Activated CD4-positive, alpha-beta T cell treated with anti-CD3 and anti-CD28 coated beads, Interleukin-2, amount 10 ng/mL, durations not matched to agents 24 days and 14 days (primary cell): ENCODE data around the gene DAB2IP. TPM values are rescaled to one million over a fixed set of nuclear protein-coding genes. Genes with fewer than 3 reads are reported as not detected.

Source experiments
- DNase-seq: peaks from one replicate; pipeline ENCODE4 v3.0.0; 2022
- H3K27ac Mint-ChIP-seq: one replicate; pipeline ENCODE4 v1.8.0; 2022; ENCODE audit warnings: mild to moderate bottlenecking, mixed read lengths
- H3K27me3 Mint-ChIP-seq: one replicate; pipeline ENCODE4 v1.8.0; 2022; ENCODE audit warnings: mixed read lengths
- H3K36me3 Mint-ChIP-seq: one replicate; pipeline ENCODE4 v1.8.0; 2022; ENCODE audit warnings: low read depth, mild to moderate bottlenecking, mixed read lengths
- H3K4me1 Mint-ChIP-seq: one replicate; pipeline ENCODE4 v1.8.0; 2021; ENCODE audit warnings: mixed read lengths
- H3K4me3 Mint-ChIP-seq: one replicate; pipeline ENCODE4 v1.8.0; 2022; ENCODE audit warnings: mild to moderate bottlenecking, moderate library complexity, mixed read lengths
- H3K9me3 Mint-ChIP-seq: one replicate; pipeline ENCODE4 v1.8.0; 2021; ENCODE audit warnings: mixed read lengths
- intact Hi-C: fragments of 100-400 bp; cut with micrococcal nuclease; formaldehyde crosslinking; loops from one replicate; pipeline ENCODE4 v1.15.1; 2023
- total RNA-seq: library from RNA; stranded (reverse); gene quantifications from 2 replicates; pipeline ENCODE4 v1.2.3, GENCODE V29; 2022

The DAB2IP gene
- total RNA-seq, 1 donor from 2014 or later = not detected

- Mint-ChIP-seq H3K4me1 (peaks cover 13% of the 10 kb centered on the region), H3K27me3 (no peaks in the 10 kb centered on the region), H3K36me3 (no peaks in the 10 kb centered on the region), H3K4me3 (no peak overlapping the region), H3K27ac (no peak overlapping the region), H3K9me3 (no peaks in the 10 kb centered on the region)
- intact Hi-C loops = no loop called here
- no peak for DNase-seq
These were observed 97.4 kb downstream of the DAB2IP start for GRCh38 chr9:121748727-121749423.

- Mint-ChIP-seq H3K4me1 (peaks cover 13% of the 10 kb centered on the region), H3K27ac (no peak overlapping the region), H3K4me3 (no peak overlapping the region), H3K27me3 (no peaks in the 10 kb centered on the region), H3K36me3 (no peaks in the 10 kb centered on the region), H3K9me3 (no peaks in the 10 kb centered on the region)
- DNase-seq = no peak
- intact Hi-C loops = no loop called here
These were observed 98.2 kb downstream of the DAB2IP start for GRCh38 chr9:121749614-121750013.

- intact Hi-C loops = no loop called here
- Mint-ChIP-seq H3K36me3 (no peaks in the 10 kb centered on the region), H3K27ac (no peak overlapping the region), H3K4me1 (peaks cover 13% of the 10 kb centered on the region), H3K9me3 (no peaks in the 10 kb centered on the region), H3K27me3 (no peaks in the 10 kb centered on the region), H3K4me3 (no peak overlapping the region)
- no peak for DNase-seq
These were observed 98.9 kb downstream of the DAB2IP start for GRCh38 chr9:121750259-121750714.

GRCh38 chr9:121750715-121751623 is 99.5 kb downstream of the DAB2IP start:
- no peak overlapping the region for H3K27ac Mint-ChIP-seq
- H3K4me1 Mint-ChIP-seq = peaks cover 13% of the 10 kb centered on the region
- no peaks in the 10 kb centered on the region for H3K9me3 Mint-ChIP-seq
- H3K4me3 Mint-ChIP-seq = no peak overlapping the region
- no peaks in the 10 kb centered on the region for H3K27me3 Mint-ChIP-seq
- no peak for DNase-seq
- intact Hi-C loops = no loop called here
- H3K36me3 Mint-ChIP-seq = no peaks in the 10 kb centered on the region

GRCh38 chr9:121751686-121752445 is 100.4 kb downstream of the DAB2IP start:
- intact Hi-C loops = no loop called here
- H3K27ac Mint-ChIP-seq = no peak overlapping the region
- no peaks in the 10 kb centered on the region for H3K36me3 Mint-ChIP-seq
- peaks cover 8% of the 10 kb centered on the region for H3K4me1 Mint-ChIP-seq
- no peak overlapping the region for H3K4me3 Mint-ChIP-seq
- no peaks in the 10 kb centered on the region for H3K27me3 Mint-ChIP-seq
- no peak for DNase-seq
- no peaks in the 10 kb centered on the region for H3K9me3 Mint-ChIP-seq

GRCh38 chr9:121752929-121753328 is 101.5 kb downstream of the DAB2IP start:
- Mint-ChIP-seq H3K4me3 (no peak overlapping the region), H3K27ac (no peak overlapping the region), H3K27me3 (no peaks in the 10 kb centered on the region), H3K9me3 (no peaks in the 10 kb centered on the region), H3K4me1 (peaks cover 3% of the 10 kb centered on the region), H3K36me3 (no peaks in the 10 kb centered on the region)
- intact Hi-C loops = no loop called here
- no peak for DNase-seq

GRCh38 chr9:121753802-121754654 is 102.6 kb downstream of the DAB2IP start:
- Mint-ChIP-seq H3K9me3 (no peaks in the 10 kb centered on the region), H3K27me3 (no peaks in the 10 kb centered on the region), H3K4me1 (no peaks in the 10 kb centered on the region), H3K27ac (no peak overlapping the region), H3K36me3 (no peaks in the 10 kb centered on the region), H3K4me3 (no peak overlapping the region)
- intact Hi-C loops = no loop called here
- no peak for DNase-seq

GRCh38 chr9:121754655-121755436 is 103.4 kb downstream of the DAB2IP start:
- Mint-ChIP-seq H3K36me3 (no peaks in the 10 kb centered on the region), H3K27me3 (no peaks in the 10 kb centered on the region), H3K4me3 (no peak overlapping the region), H3K27ac (no peak overlapping the region), H3K9me3 (no peaks in the 10 kb centered on the region), H3K4me1 (no peaks in the 10 kb centered on the region)
- intact Hi-C loops = no loop called here
- no peak for DNase-seq

- intact Hi-C loops = no loop called here
- Mint-ChIP-seq H3K27ac (no peak overlapping the region), H3K36me3 (no peaks in the 10 kb centered on the region), H3K4me3 (no peak overlapping the region), H3K9me3 (no peaks in the 10 kb centered on the region), H3K27me3 (no peaks in the 10 kb centered on the region), H3K4me1 (no peaks in the 10 kb centered on the region)
- no peak for DNase-seq
These were observed 104.1 kb downstream of the DAB2IP start for GRCh38 chr9:121755581-121755980.

- DNase-seq = no peak
- H3K9me3 Mint-ChIP-seq = no peaks in the 10 kb centered on the region
- no peaks in the 10 kb centered on the region for H3K27me3 Mint-ChIP-seq
- H3K36me3 Mint-ChIP-seq = no peaks in the 10 kb centered on the region
- H3K4me3 Mint-ChIP-seq = no peak overlapping the region
- H3K4me1 Mint-ChIP-seq = no peaks in the 10 kb centered on the region
- intact Hi-C loops = no loop called here
- H3K27ac Mint-ChIP-seq = no peak overlapping the region
These were observed 105.2 kb downstream of the DAB2IP start for GRCh38 chr9:121756474-121757280.

GRCh38 chr9:121757281-121757585 is 105.8 kb downstream of the DAB2IP start:
- DNase-seq = no peak
- no peak overlapping the region for H3K4me3 Mint-ChIP-seq
- H3K36me3 Mint-ChIP-seq = no peaks in the 10 kb centered on the region
- H3K27me3 Mint-ChIP-seq = no peaks in the 10 kb centered on the region
- intact Hi-C loops = no loop called here
- H3K4me1 Mint-ChIP-seq = no peaks in the 10 kb centered on the region
- no peak overlapping the region for H3K27ac Mint-ChIP-seq
- H3K9me3 Mint-ChIP-seq = no peaks in the 10 kb centered on the region

GRCh38 chr9:121758693-121759092 is 107.3 kb downstream of the DAB2IP start:
- Mint-ChIP-seq H3K9me3 (no peaks in the 10 kb centered on the region), H3K27me3 (no peaks in the 10 kb centered on the region), H3K36me3 (no peaks in the 10 kb centered on the region), H3K4me3 (no peak overlapping the region), H3K27ac (no peak overlapping the region), H3K4me1 (no peaks in the 10 kb centered on the region)
- DNase-seq = no peak
- intact Hi-C loops = no loop called here
